B cell (primary cell): ENCODE results near the gene NOL9.

Experiments used
- CTCF ChIP-seq: fragments of 200-600 bp; IDR thresholded peaks from one replicate; pipeline ENCODE4 v1.8.0; 2022; ENCODE audit warnings: antibody characterized with exemption, mild to moderate bottlenecking
- EZH2 ChIP-seq: IDR thresholded peaks from 2 replicates; pipeline ENCODE4 v1.6.1; 2012; ENCODE audit warnings: borderline replicate concordance, low read depth, mild to moderate bottlenecking, moderate library complexity, low read length; ENCODE audit not compliant: insufficient read depth, poor library complexity, severe bottlenecking

- TF ChIP-seq EZH2 (no peak), CTCF (no peak)
These were observed 35.7 kb upstream of the NOL9 start for GRCh38 chr1:6590046-6590445.
